Epithelial cell of esophagus (primary cell): ENCODE measurements around the gene LEF1.

Experiments used
- DNase-seq: peaks from one replicate; pipeline ENCODE4 v3.0.0; 2010; ENCODE audit warnings: low read depth
- H3K4me3 ChIP-seq: 2 replicates; pipeline ENCODE4 v1.5.1; 2011; ENCODE audit warnings: mild to moderate bottlenecking, low read length, control low read depth
- CTCF ChIP-seq: IDR thresholded peaks from 2 replicates; pipeline ENCODE4 v1.5.1; 2011; ENCODE audit warnings: low read depth, mild to moderate bottlenecking, low read length, control low read depth, inconsistent platforms; ENCODE audit not compliant: insufficient read depth; ENCODE audit errors: missing control alignments

The LEF1 gene

GRCh38 chr4:108081256-108081655 is 87.5 kb downstream of the LEF1 start:
- no peak overlapping the region for H3K4me3 ChIP-seq
- DNase-seq = no peak
- TF ChIP-seq CTCF = no peak

GRCh38 chr4:108080747-108081146 is 88.0 kb downstream of the LEF1 start:
- TF ChIP-seq CTCF = no peak
- DNase-seq = no peak
- no peak overlapping the region for H3K4me3 ChIP-seq

DNA sequence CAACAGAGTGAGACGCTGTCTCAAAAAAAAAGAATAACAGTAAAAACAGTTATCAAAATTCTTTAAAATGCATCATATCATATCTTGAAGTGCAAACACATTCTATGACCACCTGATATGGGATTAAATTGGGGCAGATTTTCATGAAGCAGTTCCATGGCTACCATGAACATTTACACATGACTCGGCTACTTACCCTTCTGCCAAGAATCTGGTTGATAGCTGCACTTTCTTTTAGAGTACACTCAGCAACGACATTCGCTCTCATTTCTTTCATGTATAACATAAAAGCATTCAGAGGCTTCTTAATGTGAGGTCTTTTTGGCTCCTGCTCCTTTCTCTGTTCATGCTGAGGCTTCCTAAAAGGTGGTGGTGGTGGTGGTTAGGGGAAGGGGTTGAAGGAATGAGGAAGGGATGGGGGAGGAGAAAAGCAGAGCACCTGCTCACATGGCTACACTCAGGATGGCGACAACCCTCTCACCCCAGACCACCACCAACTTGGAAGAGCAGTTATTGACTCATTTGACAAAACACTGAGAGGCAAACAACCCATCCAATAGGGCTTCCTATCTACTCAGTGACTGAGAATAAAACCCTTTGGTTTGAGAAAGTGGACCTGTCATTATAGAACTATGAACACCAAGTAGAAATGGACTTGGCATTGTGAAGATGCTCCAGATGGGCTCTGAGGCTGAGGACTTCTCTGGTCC is 90.6 kb downstream of the LEF1 start:
- DNase-seq = no peak

GRCh38 chr4:108072300-108072699 is 96.4 kb downstream of the LEF1 start:
- TF ChIP-seq CTCF = no peak
- H3K4me3 ChIP-seq = no peak overlapping the region
- DNase-seq = peak; percentile 10

More for the DNA sequence above, 90.6 kb downstream of the LEF1 start:
- H3K4me3 ChIP-seq = no peak overlapping the region
- TF ChIP-seq CTCF = no peak

GRCh38 chr4:108070775-108071174 is 98.0 kb downstream of the LEF1 start:
- TF ChIP-seq CTCF = no peak
- no peak for DNase-seq
- H3K4me3 ChIP-seq = no peak overlapping the region

DNA sequence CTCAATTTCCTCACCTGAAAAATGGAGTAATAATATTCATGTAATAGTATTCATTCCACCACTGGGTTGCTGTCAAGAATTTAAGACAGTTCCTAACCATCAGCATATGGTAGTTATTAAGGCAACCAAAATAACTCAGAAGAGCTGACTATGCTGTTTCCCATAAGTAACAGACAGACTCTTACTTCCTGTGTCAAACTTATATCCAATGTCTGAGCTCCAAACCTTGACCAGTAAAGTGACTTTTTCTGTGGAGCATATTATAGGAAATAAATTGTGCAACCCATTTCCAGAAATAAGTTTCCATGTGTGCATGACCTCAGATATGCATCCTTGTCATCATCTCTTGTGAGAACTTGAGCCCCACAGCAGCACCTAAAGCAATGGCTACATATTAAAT is 100.3 kb downstream of the LEF1 start:
- DNase-seq = no peak
- no peak overlapping the region for H3K4me3 ChIP-seq
- TF ChIP-seq CTCF = no peak

GRCh38 chr4:108060686-108061321 is 107.9 kb downstream of the LEF1 start:
- H3K4me3 ChIP-seq = no peak overlapping the region
- no peak for TF ChIP-seq CTCF
- no peak for DNase-seq
